ENCODE results near the gene LRRC75B. TPM values are rescaled to one million over a fixed set of nuclear protein-coding genes. Genes with fewer than 3 reads are reported as not detected.
"Not testable (repeated sequence)": the region's sequence is repeated elsewhere in the genome, so short reads cannot be mapped to it uniquely, and the experiment has no call there.

The LRRC75B gene
- total RNA-seq, 1 donor from 2014 or later, result 12.2 TPM

DNA sequence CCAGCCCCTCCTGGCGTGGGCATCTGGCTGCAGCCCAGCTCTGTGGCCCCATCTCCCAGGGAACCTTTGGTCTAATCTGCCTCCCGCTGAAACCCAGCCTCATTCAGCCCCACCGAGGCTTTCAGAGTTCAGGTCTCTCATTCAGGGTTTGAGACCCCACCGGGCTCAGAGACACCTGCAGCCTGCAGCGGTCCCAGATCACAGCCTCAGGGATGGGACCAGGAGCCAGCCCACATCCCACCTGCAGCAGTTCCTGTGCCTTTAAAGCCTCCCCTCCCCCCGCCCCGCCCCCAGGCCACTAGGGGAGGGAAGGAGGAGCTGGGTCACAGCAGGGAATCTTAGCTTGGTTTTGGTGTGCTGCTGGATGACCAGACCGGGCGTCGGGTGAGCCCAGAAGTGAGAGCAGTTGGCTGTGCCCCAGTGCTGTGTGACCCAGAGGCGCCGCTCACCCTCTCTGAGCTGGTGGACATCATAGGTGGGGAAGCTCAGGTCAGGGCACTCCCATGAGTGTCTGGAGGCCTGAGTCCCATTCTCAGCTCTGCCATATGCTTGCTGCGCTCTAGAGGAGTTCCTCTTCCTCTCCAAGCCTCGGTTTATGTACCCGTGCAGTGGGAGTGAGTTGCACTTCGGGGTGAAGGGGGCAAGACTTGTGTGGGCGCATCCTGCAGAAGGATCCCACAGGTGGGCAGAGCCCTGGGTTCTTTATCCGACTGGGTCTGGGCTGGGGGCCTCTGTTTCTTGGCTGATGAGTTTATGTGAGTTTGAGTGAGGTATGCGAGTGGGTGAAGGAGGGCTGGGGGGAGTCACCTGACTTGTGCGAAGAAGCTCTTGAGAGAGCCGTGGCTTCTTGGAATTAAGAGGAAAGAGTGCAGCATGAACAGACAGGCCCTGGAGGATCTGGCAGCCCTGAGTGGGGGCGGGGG lies 10.2 kb upstream of the LRRC75B start, which contains the start of gene GGT1:
Gene GGT1, plus strand, starts transcription at position 347 of the 923 bp plus-strand sequence. CDS start 7,889 bp downstream, outside the sequence.
- DNase-seq (ENCODE audit: extremely low read depth, low read depth, low spot score), result not testable (repeated sequence)

DNA sequence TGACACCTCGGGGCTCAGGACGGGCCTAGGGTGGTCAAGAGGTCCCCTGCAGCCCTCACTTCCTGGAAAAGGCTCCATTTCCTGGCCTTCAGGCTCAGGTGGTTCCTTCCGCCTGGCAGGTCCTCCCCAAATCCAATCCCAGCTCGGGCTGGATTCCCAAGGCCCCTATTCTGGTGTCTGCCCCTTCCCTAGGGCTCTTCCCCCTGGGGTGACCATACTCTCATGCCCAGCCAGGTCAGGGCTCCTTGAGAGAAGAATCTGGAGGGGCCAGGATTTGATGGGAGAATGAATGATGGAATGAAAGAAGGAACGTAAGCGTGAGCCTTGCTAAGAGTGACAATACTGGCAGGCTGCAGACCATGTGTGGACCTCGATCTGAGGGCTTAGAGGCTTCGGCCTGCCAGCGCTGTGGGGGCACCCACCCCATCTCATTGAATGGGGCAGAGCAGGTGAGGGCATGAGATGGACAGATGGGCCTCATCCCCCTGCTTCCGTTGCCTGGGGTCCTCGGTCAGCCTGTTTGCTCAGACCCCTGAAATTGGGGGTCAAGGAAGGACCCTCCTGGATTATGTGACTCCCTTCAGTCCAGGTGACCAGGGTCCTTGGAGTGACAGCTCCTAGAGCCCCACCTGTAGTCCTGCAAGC lies 9.4 kb upstream of the LRRC75B start:
- not testable (repeated sequence) for DNase-seq (ENCODE audit: extremely low read depth, low read depth, low spot score)

DNA sequence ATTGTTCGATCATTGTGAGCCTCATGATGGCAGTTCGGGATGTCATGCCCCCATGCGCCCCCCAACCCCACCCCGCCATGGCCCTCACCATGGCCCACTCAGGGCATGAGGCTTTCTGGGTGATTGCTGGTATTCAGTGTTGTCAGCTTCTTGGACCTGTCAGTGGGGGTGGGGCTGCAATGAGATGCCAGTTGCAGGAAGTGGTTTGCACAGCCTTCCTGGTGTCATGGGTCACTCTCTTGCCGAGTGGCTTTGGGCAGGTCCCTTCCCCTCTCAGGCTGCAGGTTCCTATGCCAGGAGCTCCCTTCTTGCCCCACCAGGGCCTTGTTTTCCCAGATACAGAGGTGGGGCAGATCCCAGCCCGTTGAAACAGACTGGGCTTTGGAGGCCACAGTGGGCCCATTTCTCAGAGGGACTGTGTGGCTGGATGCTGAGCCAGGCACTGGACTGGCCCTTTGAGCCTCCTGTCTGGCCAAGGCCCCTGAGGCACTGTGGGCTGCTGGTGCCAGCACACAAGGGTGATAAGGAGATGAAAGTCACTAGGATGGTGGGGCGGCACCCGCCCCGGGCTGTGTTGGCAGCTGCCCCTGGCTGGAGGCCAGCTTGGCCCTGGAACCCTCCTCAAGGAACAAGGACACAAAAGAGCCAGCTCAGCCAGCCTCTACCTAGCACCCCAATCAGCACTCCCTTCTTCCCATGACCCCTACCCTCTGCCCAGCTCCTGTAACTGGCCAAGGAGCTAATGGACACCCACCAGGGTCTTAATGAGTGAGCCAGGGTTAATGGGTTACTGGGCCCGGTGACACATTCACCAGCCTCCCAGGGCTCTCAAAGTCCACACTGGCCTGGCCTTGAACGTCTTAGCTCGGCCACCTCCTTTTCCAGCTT lies 8.6 kb upstream of the LRRC75B start:
- DNase-seq (ENCODE audit: extremely low read depth, low read depth, low spot score), result no peak

DNA sequence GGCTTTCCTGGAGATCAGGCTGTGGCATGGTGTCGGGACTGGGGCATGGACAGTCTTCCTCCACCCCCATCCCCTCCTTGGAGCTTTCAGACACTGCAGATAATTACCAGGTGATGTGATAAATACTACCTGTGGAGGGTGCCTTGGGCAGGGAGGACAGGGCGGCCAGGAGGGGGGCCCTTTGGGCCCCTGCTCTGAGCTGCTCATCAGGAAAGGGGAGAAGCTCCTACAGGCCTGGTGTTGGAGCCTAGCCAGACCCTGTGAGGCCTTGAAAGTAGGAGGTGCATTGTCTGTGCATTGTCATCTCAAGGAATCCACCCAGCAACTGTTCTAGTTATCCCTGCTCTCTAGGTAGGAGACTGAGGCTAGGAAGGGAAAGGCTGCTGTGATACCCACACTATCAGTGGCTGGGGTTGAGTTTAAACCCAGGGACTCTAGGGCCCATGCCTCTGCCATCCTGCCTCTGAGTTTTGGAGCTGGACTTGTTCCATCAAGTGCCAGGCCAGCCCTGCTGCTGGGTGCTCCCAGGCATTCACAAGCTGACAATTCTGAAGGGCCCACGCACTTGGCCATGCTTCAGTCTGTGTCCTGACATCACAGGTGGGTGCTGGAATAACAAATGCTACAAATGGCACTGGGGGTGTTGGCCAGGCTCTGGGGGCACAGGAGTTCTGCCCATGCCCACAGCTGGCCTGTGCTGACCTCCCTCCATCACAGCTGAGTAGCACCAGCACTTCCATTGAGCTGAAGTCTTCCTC lies 7.3 kb upstream of the LRRC75B start:
- DNase-seq (ENCODE audit: extremely low read depth, low read depth, low spot score), result not testable (repeated sequence)

DNA sequence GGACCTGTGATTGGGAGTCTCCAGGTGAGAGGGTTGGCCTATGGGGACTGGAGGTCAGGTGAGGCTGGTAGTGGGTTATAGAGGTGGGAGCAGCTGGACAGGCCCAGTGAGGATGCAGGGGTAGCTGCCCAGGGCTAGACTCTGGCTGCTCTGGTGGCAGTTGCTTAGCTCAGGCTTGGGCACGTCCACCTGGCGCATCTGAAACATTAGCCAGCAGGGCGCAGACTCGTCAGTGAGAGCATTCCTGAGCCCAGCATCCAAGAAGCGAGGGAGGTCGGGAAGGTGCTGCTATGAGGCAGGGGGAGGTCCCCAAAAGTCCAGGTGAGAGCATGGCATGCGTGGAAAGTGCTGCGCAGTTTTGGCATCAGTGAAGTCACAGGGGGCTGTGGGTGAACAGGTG lies 6.6 kb upstream of the LRRC75B start:
- DNase-seq (ENCODE audit: extremely low read depth, low read depth, low spot score), result no peak

DNA sequence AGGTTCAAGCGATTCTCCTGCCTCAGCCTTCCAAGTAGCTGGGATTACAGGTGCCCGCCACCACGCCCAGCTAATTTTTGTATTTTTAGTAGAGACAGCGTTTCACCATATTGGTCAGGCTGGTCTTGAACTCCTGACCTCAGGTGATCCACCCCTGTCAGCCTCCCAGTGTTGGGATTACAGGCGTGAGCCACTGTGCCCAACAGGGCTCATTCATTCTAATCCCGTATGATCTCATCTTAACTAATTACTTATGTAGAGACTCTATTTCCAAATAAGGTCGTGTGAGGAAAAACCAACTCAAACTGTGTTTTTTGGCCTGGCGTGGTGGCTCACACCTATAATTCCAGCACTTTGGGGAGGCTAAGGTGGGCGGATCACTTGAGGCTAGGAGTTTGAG lies 4.2 kb upstream of the LRRC75B start:
- not testable (repeated sequence) for DNase-seq (ENCODE audit: extremely low read depth, low read depth, low spot score)

DNA sequence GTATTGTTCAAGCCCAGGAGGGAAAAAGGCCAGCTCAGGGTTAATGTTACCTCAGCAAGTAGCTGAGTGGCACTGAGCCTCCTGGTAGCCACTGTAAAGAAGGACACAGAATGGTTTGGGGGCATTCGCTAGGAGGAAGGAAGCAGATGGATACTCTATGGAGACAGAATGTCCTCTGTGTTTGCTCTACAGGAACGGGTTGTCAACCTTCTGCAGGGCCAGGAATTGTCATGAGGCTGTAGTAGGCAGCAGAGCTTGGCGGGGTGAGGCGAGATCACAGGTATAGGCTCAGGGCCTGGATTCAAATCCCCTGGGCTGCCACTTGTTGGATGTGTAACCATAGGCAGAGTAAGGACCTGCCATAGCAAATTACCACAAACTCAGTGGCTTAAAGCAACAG lies 3.0 kb upstream of the LRRC75B start:
- no peak for DNase-seq (ENCODE audit: extremely low read depth, low read depth, low spot score)

DNA sequence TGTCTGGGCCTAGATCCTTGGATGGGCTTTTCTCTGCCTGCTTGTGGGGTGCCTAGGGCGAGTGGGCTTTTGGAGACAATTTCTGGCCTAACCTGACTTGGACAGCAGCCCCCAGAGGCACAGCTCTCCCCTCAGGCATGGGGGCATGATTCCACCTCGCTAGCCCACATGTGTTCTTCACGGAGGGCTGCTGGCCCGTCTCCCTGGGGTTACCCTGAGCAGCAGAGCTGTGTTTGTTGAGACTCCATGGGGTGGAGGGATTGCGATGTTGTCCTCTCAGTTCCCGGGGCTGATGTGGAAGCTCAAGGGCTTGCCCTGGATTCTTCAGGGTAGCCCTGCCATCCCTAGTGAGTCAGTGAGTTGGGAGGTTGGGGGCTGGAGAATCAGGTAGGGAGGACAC lies 2.4 kb upstream of the LRRC75B start:
- DNase-seq (ENCODE audit: extremely low read depth, low read depth, low spot score), result no peak

DNA sequence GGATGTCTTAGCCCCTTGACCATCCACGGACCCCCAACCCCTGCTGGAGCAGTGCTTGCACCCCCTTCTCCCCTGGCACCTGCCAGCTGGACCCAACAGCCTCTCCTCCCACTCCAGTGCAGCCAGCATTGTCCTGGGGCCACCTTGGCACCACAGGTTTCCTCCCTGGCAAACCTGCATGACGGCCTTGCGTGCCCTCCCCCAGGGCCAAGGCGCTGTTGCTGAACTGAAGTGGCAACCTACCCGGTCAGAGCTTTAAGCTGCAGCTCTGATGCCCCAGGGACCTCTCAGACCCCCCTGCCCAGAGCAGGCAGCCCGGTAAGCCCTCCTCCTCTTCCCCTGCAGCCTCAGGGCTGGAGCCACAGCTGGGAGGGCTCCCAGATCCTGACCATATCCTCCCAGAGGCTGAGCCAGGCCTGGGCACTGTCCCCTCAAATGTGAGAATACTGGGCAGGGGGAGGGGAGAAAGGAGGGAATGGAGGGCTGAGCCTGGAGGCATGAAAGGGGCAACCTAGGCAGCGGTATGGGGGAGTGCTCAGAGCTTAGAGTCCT lies 1.8 kb upstream of the LRRC75B start:
- DNase-seq (ENCODE audit: extremely low read depth, low read depth, low spot score), result no peak

DNA sequence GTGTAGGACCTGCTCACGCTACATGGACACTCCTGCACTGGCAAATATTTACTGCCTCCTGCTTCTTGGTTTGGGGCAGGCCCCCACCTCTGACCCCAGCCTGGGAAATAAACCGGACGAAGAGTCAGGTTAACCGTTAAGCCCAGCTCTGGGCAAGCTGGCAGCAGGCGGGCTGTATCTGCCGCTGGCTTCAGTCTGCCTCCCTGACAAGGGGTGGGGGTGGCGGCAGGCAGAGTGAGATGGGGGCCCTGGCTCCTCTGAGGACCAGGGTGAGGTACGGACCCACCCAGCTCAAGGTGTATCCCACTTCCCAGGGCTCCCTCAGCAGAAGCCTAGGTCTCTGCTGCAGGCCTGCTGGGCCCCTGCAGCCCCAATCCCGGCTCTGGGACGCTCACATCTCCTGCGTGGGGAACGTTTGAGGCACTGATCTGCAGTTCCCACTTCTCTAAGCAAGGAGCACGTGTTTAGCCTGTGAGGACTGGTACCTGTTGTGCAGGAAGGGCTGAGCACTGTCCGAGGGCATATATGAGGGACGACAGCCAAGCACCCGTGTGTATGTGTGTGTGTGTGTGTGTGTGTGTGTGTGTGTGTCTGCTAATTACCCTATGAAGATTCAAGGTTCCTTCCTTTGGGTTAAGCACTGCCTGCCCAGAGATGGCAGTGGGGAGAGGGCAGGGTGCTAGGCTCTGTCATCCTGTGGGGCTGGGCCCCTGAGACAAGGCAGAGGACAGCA lies 1.1 kb upstream of the LRRC75B start:
- DNase-seq (ENCODE audit: extremely low read depth, low read depth, low spot score), result no peak

DNA sequence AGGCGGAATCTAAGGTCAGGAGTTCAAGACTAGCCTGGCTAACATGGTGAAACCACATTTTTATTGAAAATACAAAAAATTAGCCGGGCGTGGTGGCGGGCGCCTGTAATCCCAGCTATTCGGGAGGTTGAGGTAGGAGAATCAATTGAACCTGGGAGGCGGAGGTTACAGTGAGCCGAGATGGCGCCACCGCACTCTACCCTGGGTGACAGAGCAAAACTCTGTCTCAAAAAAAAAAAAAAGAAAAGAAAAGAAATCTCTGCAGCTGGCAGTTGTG lies 624 bp upstream of the LRRC75B start:
- not testable (repeated sequence) for DNase-seq (ENCODE audit: extremely low read depth, low read depth, low spot score)

DNA sequence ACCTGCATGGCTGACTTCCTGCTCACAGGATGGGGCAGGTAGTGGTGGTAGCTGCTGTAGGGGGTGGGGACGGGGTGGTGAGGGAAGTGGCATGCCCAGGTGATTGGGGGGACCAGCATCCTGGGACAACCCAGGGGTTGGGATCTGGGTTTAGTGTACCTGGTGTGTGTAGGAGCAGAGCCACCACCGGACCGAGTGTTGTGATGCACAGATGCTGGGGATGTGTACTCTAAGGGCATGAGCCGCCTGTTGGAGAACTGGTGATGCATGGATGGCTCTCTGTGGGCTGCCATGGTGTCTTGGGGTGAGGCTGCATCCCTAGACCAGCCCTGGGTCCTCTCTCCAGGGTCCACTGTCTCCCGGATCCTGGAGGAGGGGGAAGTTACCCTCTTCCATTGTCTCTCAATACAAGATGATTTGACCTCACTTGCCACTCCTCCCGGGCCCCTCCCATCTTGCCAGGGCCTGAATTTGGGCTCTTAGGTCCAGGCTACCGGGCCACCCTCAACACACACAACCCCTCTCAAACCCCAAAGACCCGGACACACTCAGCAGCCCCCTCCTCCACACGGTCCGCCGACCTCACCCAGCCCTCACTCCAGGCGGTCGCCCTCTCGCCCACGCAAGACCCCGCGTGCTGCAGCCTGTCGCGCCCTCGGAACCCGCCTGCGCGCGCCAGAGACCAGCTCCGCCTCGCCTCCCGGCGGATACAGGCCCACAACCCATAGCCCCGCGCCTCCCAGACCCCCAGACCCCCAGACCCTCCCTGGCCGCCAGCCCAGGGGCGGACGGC lies 619 bp downstream of the LRRC75B start:
- no peak for DNase-seq (ENCODE audit: extremely low read depth, low read depth, low spot score)

DNA sequence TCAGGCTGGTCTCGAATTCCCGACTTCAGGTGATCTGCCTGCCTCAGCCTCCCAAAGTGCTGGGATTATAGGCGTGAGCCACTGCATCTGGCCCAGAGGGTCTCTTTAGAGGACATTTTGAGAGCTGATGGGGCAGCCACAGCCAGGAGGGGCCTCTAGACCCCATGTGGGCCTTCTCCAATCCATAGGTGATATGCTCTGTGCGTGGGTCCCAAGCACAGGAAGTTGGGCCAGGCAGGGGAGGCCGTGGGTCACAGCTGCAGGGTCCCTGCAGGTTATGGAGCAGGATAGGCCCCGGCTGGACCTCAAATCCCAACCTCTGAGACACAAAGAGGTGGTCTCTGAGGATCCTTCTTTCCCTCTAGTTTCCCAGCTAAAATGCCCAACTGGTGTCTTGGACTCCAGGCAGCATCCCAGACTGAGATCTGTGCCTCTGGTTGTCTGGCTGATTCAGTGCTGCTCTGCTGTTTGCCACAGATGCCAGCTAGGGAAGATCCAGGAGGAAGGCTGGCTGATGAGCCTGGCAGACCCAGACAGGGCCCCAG lies 1.5 kb downstream of the LRRC75B start:
- DNase-seq (ENCODE audit: extremely low read depth, low read depth, low spot score), result no peak

DNA sequence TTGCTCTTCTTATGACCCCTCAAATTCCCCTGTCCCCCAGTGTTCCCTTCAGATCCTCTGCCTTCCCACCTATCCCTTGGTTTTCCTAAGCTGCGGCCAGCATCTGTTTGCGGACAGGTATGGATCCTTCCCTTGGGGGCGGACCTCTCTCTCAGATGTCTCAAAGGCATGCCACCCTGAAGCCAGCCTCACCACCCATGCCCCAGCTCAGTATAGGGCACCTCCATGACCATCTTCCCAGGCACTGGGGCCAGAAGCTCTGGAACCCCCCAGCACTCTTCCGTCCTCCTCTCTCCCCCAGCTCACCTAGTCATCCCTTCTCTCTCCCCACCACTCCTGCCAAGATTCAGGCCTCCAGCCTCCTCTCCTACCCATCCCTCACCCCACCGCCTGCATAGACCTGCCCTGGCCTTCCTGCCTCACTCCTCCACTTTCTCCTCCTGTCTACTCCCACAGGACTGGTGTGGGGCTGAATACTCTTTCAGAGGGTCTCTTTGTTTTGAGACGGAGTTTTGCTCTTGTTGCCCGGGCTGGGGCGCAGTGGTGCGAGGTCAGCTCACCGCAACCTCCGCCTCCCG lies 2.2 kb downstream of the LRRC75B start:
- no peak for DNase-seq (ENCODE audit: extremely low read depth, low read depth, low spot score)

DNA sequence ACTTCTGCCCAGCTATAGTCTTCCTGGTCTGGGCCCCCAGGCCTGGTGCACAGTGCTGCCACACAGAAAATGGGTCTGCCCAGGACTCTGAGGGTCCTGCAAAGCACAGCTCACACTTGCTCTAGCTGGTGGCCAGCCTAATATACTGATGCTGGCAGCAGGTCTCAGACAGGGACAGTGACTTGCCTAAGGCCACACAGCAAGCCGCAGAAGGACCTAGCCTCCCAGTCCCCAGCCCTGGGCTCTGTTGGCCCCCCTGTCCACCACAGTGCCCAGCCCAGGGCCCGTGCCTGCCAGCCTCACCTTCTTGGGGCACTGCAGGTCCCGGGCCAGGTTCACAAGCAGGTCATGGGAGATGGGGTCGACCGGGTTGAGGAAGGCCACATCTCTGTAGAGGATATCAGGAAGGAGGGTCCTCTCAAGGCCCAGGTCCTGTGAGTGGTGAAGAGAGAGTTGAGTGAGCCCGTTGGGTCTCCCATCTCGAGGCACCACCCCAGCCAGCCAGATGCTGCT lies 3.3 kb downstream of the LRRC75B start:
- no peak for DNase-seq (ENCODE audit: extremely low read depth, low read depth, low spot score)

DNA sequence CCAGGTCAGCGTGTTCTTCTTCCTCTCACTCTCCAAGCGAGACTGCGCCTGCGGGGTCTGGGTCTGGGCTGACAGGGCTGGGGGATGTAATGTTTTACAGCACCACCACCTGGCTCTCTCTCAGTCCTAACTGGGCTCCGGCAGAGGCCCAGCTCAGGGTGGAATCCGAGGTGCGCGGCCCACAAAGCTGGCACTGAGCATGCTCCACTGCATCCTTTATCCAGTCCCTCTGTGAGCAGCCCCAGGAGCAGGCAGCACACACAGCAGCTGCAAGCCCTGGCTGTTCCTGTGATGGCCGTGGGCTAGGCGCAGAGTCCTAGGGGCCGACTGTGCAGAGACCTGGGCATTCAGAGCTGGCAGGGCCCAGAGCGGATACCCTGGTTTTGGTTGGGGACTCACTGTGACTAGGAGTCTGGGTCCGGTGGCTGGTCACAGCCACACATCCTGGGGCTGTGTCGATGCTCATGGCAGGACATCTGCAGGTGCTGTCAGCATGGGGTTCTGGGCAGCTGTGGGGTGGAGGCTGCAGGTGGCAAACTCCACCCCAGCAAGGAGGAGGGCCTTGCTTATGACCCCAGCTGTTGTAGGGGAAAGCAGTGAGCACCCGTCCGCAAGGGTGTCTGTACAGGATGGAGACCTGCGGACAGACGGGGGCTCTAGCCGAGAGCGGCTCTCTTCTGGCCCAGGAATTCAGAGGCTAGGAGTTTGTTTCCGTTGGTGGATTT lies 4.0 kb downstream of the LRRC75B start:
- DNase-seq (ENCODE audit: extremely low read depth, low read depth, low spot score), result no peak

DNA sequence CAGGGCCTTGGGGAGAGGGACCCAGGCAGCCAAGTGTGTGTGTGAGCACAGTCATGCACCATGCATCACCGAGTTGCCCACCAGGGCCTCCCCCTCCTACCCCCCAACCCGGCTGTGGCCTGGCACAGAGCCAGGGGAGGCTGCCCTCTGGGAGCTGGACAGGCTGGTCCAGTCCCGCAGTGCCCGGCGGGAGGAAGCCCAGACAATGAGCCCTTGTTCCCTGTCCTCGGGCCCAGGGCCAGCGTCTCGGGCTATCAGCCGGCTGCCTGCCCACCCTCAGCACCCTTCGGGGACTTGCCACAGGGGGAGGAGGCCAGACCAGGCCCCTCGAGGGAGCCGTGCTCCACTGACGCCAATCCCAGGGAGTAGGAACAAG lies 4.5 kb downstream of the LRRC75B start:
- no peak for DNase-seq (ENCODE audit: extremely low read depth, low read depth, low spot score)

Data from glomerular endothelial cell (primary cell).